Panc1 (cell line): ENCODE data around the gene ROCK2.

Experiments used
- CTCF ChIP-seq: fragments of 450-650 bp; IDR thresholded peaks from 2 replicates; pipeline ENCODE4 v1.5.1; 2017; ENCODE audit warnings: mild to moderate bottlenecking
- POLR2AphosphoS5 ChIP-seq: IDR thresholded peaks from 2 replicates; pipeline ENCODE4 v1.6.1; 2012; ENCODE audit warnings: mild to moderate bottlenecking, low read depth, low read length, moderate library complexity

- no peak for TF ChIP-seq POLR2AphosphoS5
- no peak for TF ChIP-seq CTCF
Measured at GRCh38 chr2:11174222-11174621, 170.2 kb downstream of the ROCK2 start.
